A549 treated with GW870086 at 1 μM for 4 hours (cell line): Measurements from ENCODE around the gene SETMAR. TPM values are rescaled to one million over a fixed set of nuclear protein-coding genes. Genes with fewer than 3 reads are reported as not detected.

Experiments used
- total RNA-seq: library from RNA; stranded (reverse); fragments of 200-300 nt; extraction: Qiagen RNA extraction; gene quantifications from 5 replicates; pipeline ENCODE4 v1.2.3, GENCODE V29; 2022; ENCODE audit warnings: low read depth

The SETMAR gene
- 7.7 to 8.8 TPM (median 8.4 TPM) in 5 replicates for total RNA-seq

DNA sequence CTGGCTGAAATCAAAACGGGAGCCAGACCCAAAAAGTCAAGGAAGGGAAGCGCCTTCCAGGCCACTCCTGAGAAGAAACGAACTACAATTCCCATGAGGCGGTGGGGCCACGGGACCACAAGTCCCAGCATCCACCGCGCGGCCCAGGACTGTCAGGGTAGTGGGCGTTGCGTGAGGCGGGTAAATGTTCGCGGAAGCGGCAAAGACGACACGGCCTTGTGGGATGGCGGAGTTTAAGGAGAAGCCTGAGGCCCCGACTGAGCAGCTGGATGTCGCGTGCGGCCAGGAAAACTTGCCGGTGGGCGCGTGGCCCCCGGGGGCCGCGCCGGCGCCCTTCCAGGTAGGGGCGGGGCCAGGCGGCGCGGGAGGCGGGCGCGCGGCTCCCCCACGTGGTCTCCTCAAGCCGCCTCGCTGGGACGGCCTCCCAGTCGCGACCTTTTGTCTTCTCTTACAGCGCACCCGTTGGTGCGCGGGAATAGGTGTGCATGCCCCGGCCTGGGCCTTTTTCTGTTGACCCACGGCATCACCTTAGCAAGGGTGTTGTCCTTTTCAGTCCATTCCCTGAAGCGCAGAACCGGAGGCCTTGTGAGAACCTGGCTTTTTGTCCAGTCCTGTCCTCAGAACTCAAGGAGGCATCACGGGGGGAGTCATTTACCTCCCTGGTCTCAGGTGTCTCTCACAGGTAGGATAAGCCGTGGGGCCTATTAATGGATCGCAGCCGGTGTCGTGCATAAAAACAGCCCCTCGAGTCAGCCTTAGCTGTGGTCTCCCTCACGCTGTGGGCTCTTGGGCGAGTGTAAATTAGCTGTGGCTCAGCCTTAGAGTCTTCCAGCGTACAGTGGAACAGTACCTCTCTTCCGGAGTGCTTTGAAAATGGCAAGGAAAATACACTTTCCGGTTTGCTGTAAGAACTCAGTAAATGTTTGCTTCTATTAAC is at the start of gene SETMAR:
Gene SETMAR, plus strand, starts transcription at position 183 of the 937 bp plus-strand sequence. Its CDS starts 2 bp downstream, at position 185.

Other genes starting within 250 kb of the SETMAR start
- 19.5 to 23.5 TPM (median 21.0 TPM) in 5 replicates for gene SUMF1, start 163.9 kb downstream of the SETMAR start, total RNA-seq
- gene ITPR1, start 190.0 kb downstream of the SETMAR start, total RNA-seq = 4.5 to 6.3 TPM (median 5.0 TPM) in 5 replicates